ENCODE measurements around the gene GDF15.

The GDF15 gene

GRCh38 chr19:18385675-18386542 is at the start of gene GDF15:
GDF15 (plus strand) TSS chr19:18386158; CDS start chr19:18386190, 32 bp downstream.
- Histone ChIP-seq H3K36me3 (ENCODE audit: insufficient read depth, low read length) (no peaks in the 10 kb centered on the region), H3K4me3 (no peak within 1 kb of the TSS), H3K9ac (ENCODE audit: insufficient read length) (peak within 1 kb of the TSS; percentile 11), H3K27ac (no peak within 1 kb of the TSS; the same call in 1 of the 2 replicates), H3K9me3 (ENCODE audit: low read depth, low read length) (no peaks in the 10 kb centered on the region)
- DNase-seq (ENCODE audit: low read depth, low spot score) = no peak
- no peak for TF ChIP-seq EZH2 (IDR thresholded peaks at IDR 0.05)
- no peak for TF ChIP-seq FOXP2 (optimal IDR thresholded peaks at IDR 0.05; ENCODE audit: control extremely low read depth, extremely low read length, insufficient read depth)
- no peak for TF ChIP-seq POLR2AphosphoS5 (IDR thresholded peaks at IDR 0.05; ENCODE audit: borderline replicate concordance, low read depth, low read length)

GRCh38 chr19:18338541-18338940 is 47.4 kb upstream of the GDF15 start:
- no peaks in the 10 kb centered on the region for H3K9me3 ChIP-seq (ENCODE audit: low read depth, low read length)
- H3K36me3 ChIP-seq (ENCODE audit: insufficient read depth, low read length) = no peaks in the 10 kb centered on the region
- no peak overlapping the region for H3K27ac ChIP-seq

GRCh38 chr19:18339723-18340122 is 46.2 kb upstream of the GDF15 start:
- H3K9ac ChIP-seq (ENCODE audit: insufficient read length) = no peak overlapping the region
- H3K27ac ChIP-seq = no peak overlapping the region
- no peaks in the 10 kb centered on the region for H3K9me3 ChIP-seq (ENCODE audit: low read depth, low read length)
- H3K36me3 ChIP-seq (ENCODE audit: insufficient read depth, low read length) = no peaks in the 10 kb centered on the region
- H3K4me3 ChIP-seq = peak overlapping the region; percentile 79
- no peak for DNase-seq (ENCODE audit: low read depth, low spot score)
- TF ChIP-seq EZH2 (IDR thresholded peaks at IDR 0.05) = no peak
- TF ChIP-seq FOXP2 (optimal IDR thresholded peaks at IDR 0.05; ENCODE audit: control extremely low read depth, extremely low read length, insufficient read depth) = no peak
- TF ChIP-seq POLR2AphosphoS5 (IDR thresholded peaks at IDR 0.05; ENCODE audit: borderline replicate concordance, low read depth, low read length) = no peak

More at GRCh38 chr19:18338541-18338940, 47.4 kb upstream of the GDF15 start:
- no peak for DNase-seq (ENCODE audit: low read depth, low spot score)
- TF ChIP-seq EZH2 (IDR thresholded peaks at IDR 0.05) (no peak), POLR2AphosphoS5 (IDR thresholded peaks at IDR 0.05; ENCODE audit: borderline replicate concordance, low read depth, low read length) (no peak), FOXP2 (optimal IDR thresholded peaks at IDR 0.05; ENCODE audit: control extremely low read depth, extremely low read length, insufficient read depth) (no peak)
- Histone ChIP-seq H3K4me3 (no peak overlapping the region), H3K9ac (ENCODE audit: insufficient read length) (no peak overlapping the region)

GRCh38 chr19:18340190-18340989 is 45.6 kb upstream of the GDF15 start, which contains the start of gene PGPEP1:
PGPEP1 (plus strand) TSS chr19:18340598; CDS start chr19:18340682, 84 bp downstream.
- Histone ChIP-seq H3K9ac (ENCODE audit: insufficient read length) (peak within 1 kb of the TSS; percentile 47), H3K9me3 (ENCODE audit: low read depth, low read length) (no peaks in the 10 kb centered on the region), H3K27ac (no peak within 1 kb of the TSS), H3K4me3 (peak within 1 kb of the TSS; percentile 79), H3K36me3 (ENCODE audit: insufficient read depth, low read length) (no peaks in the 10 kb centered on the region)
- no peak for DNase-seq (ENCODE audit: low read depth, low spot score)
- TF ChIP-seq EZH2 (IDR thresholded peaks at IDR 0.05) = no peak
- TF ChIP-seq FOXP2 (optimal IDR thresholded peaks at IDR 0.05; ENCODE audit: control extremely low read depth, extremely low read length, insufficient read depth) = no peak
- no peak for TF ChIP-seq POLR2AphosphoS5 (IDR thresholded peaks at IDR 0.05; ENCODE audit: borderline replicate concordance, low read depth, low read length)

GRCh38 chr19:18340990-18341868 is 44.7 kb upstream of the GDF15 start:
- no peak for DNase-seq (ENCODE audit: low read depth, low spot score)
- peak overlapping the region; percentile 47 for H3K9ac ChIP-seq (ENCODE audit: insufficient read length)
- H3K9me3 ChIP-seq (ENCODE audit: low read depth, low read length) = no peaks in the 10 kb centered on the region
- no peak for TF ChIP-seq EZH2 (IDR thresholded peaks at IDR 0.05)
- H3K36me3 ChIP-seq (ENCODE audit: insufficient read depth, low read length) = no peaks in the 10 kb centered on the region
- H3K4me3 ChIP-seq = peak overlapping the region; percentile 79
- H3K27ac ChIP-seq = no peak overlapping the region

GRCh38 chr19:18342090-18342632 is 43.8 kb upstream of the GDF15 start:
- TF ChIP-seq FOXP2 (optimal IDR thresholded peaks at IDR 0.05; ENCODE audit: control extremely low read depth, extremely low read length, insufficient read depth) = no peak
- TF ChIP-seq POLR2AphosphoS5 (IDR thresholded peaks at IDR 0.05; ENCODE audit: borderline replicate concordance, low read depth, low read length) = no peak
- Histone ChIP-seq H3K9me3 (ENCODE audit: low read depth, low read length) (no peaks in the 10 kb centered on the region), H3K36me3 (ENCODE audit: insufficient read depth, low read length) (no peaks in the 10 kb centered on the region), H3K27ac (no peak overlapping the region), H3K4me3 (no peak overlapping the region), H3K9ac (ENCODE audit: insufficient read length) (no peak overlapping the region)
- DNase-seq (ENCODE audit: low read depth, low spot score) = no peak

- Histone ChIP-seq H3K4me3 (no peak overlapping the region), H3K27ac (no peak overlapping the region), H3K9ac (ENCODE audit: insufficient read length) (no peak overlapping the region), H3K9me3 (ENCODE audit: low read depth, low read length) (no peaks in the 10 kb centered on the region), H3K36me3 (ENCODE audit: insufficient read depth, low read length) (no peaks in the 10 kb centered on the region)
- DNase-seq (ENCODE audit: low read depth, low spot score) = no peak
- TF ChIP-seq EZH2 (IDR thresholded peaks at IDR 0.05) (no peak), POLR2AphosphoS5 (IDR thresholded peaks at IDR 0.05; ENCODE audit: borderline replicate concordance, low read depth, low read length) (no peak), FOXP2 (optimal IDR thresholded peaks at IDR 0.05; ENCODE audit: control extremely low read depth, extremely low read length, insufficient read depth) (no peak)
Observed at GRCh38 chr19:18344582-18344950, 41.4 kb upstream of the GDF15 start.
